ENCODE data around the gene CPAMD8. TPM values are rescaled to one million over a fixed set of nuclear protein-coding genes. Genes with fewer than 3 reads are reported as not detected.

Gene CPAMD8
- total RNA-seq, 1 donor from 2014 or later = 294 TPM

DNA sequence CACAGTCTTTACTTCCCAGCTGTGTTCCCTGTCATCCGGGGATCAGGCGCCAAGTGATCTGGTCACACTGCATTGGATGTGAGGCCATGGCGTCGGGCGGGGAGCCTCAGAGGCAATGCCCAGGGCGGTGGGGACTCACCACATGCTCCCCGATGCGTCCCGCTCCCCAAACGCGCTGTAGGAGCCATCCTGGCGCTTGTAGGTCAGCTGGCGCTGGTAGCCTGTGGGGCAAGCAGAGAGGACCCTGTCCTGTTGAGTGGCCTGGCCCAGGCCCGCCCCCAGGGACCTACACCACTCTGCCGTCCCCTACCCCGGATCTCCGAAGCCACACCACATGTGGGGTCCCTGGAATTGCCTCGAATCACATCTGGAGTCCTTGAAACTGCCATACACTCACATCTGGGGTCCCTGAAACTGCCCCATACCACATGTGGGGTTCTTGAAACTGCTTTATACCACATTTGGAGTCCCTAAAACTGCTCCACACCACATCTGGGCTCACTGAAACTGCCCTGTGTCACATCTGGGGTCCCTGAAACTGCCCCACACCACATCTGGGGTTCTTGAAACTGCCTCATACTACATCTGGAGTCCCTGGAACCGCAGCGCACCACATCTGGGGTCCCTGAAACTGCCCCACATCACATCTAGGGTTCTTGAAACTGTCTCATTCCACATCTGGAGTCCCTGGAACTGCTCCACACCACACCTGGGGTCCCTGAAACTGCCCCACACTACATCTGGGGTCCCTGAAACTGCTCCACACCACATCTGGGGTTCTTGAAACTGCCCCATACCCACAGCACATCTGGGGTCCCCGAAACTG, 104.6 kb downstream of the CPAMD8 start:
- H3K27ac Mint-ChIP-seq (ENCODE audit: unreplicated experiment) = no peak overlapping the region
- TF ChIP-seq, protein P1, sequence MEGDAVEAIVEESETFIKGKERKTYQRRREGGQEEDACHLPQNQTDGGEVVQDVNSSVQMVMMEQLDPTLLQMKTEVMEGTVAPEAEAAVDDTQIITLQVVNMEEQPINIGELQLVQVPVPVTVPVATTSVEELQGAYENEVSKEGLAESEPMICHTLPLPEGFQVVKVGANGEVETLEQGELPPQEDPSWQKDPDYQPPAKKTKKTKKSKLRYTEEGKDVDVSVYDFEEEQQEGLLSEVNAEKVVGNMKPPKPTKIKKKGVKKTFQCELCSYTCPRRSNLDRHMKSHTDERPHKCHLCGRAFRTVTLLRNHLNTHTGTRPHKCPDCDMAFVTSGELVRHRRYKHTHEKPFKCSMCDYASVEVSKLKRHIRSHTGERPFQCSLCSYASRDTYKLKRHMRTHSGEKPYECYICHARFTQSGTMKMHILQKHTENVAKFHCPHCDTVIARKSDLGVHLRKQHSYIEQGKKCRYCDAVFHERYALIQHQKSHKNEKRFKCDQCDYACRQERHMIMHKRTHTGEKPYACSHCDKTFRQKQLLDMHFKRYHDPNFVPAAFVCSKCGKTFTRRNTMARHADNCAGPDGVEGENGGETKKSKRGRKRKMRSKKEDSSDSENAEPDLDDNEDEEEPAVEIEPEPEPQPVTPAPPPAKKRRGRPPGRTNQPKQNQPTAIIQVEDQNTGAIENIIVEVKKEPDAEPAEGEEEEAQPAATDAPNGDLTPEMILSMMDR (IDR thresholded peaks at IDR 0.05) = no peak
- no peaks in the 10 kb centered on the region for H3K4me1 Mint-ChIP-seq (ENCODE audit: unreplicated experiment)
- H3K9me3 Mint-ChIP-seq (ENCODE audit: unreplicated experiment) = peaks cover 6% of the 10 kb centered on the region
- H3K27me3 Mint-ChIP-seq (ENCODE audit: unreplicated experiment) = peaks cover 2% of the 10 kb centered on the region
- H3K4me3 Mint-ChIP-seq (ENCODE audit: unreplicated experiment) = no peak overlapping the region
- DNase-seq (ENCODE audit: extremely low spot score, unreplicated experiment) = no peak
- peaks cover 41% of the 10 kb centered on the region for H3K36me3 Mint-ChIP-seq (ENCODE audit: unreplicated experiment)

DNA sequence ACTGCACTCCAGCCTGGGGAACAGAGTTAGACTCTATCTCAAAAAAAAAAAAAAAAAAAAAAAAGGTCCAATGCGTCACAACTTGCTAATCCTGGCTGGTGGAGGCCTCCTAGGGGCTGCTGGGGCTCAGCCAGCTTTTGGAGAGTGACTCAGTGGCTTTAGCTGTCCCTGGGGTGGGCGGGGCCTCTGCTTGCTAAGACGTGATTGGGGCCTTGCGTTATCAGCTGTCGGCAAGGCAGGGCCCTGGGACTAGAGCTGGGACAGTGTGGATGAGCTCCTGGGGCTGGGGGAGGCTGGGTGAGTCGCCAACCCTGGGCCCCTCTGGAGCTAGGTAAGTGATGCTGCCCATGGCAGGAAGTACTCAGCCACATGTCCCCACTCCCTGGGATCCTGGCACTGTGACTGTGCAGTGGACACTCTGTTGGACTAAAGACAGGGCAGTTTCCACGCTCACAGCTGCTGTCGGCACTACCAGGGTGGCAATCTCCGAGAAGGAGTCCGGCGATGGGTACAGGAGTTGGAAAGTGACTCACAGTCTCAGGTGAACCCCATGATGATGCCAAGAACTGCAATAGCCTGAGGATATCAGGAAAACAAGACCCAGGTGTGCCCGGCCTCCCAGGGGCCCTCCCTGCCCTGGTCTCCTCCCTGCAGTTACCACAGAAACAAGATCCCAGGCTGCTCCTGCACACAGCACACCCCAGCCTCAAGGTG, 105.6 kb downstream of the CPAMD8 start:
- peaks cover 39% of the 10 kb centered on the region for H3K36me3 Mint-ChIP-seq (ENCODE audit: unreplicated experiment)
- peaks cover 2% of the 10 kb centered on the region for H3K27me3 Mint-ChIP-seq (ENCODE audit: unreplicated experiment)
- H3K4me1 Mint-ChIP-seq (ENCODE audit: unreplicated experiment) = no peaks in the 10 kb centered on the region
- H3K9me3 Mint-ChIP-seq (ENCODE audit: unreplicated experiment) = no peaks in the 10 kb centered on the region
- TF ChIP-seq, protein P1 (IDR thresholded peaks at IDR 0.05) = no peak
- H3K27ac Mint-ChIP-seq (ENCODE audit: unreplicated experiment) = no peak overlapping the region
- H3K4me3 Mint-ChIP-seq (ENCODE audit: unreplicated experiment) = no peak overlapping the region
- no peak for DNase-seq (ENCODE audit: extremely low spot score, unreplicated experiment)

DNA sequence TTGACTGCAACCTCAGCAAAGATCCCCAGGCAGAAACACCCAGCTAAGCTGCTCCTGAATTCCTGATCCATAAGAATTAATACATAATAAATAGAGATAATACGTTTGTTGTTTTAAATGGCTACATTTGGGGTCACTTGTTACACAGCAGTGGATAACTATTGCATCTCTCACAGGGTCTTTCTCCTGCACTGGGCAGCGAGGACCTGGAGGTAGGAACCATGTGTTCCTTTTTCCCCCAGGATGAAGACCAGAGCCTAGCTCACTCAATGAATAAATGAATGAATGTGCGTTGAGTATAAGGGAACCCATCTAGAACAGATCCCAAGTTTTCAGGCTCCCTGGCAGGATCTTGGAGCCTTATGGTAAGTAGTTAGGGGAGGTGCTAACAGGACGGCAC, 107.1 kb downstream of the CPAMD8 start:
- Mint-ChIP-seq H3K36me3 (ENCODE audit: unreplicated experiment) (peaks cover 35% of the 10 kb centered on the region), H3K27me3 (ENCODE audit: unreplicated experiment) (peaks cover 5% of the 10 kb centered on the region), H3K4me1 (ENCODE audit: unreplicated experiment) (no peaks in the 10 kb centered on the region), H3K27ac (ENCODE audit: unreplicated experiment) (no peak overlapping the region), H3K9me3 (ENCODE audit: unreplicated experiment) (no peaks in the 10 kb centered on the region), H3K4me3 (ENCODE audit: unreplicated experiment) (no peak overlapping the region)
- no peak for DNase-seq (ENCODE audit: extremely low spot score, unreplicated experiment)
- TF ChIP-seq, protein P1 (IDR thresholded peaks at IDR 0.05) = no peak

DNA sequence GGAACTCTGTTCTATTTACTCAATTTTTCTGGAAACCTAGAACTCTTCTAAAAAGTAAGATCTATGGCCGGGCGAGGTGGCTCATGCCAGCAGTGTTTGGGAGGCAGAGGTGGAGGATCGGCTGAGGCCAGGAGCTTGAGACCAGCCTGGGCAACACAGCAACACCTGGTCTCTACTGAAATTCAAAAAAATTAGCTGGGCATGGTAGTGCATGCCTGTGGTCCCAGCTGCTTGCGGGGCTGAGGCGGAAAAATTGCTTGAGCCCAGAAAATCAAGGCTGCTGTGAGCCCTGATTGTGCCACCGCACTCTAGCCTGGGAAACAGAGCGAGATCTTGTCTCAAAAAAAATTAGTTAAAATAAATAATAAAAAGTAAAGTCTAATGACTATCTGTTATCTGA, 109.2 kb downstream of the CPAMD8 start:
- H3K36me3 Mint-ChIP-seq (ENCODE audit: unreplicated experiment) = peaks cover 44% of the 10 kb centered on the region
- no peak overlapping the region for H3K27ac Mint-ChIP-seq (ENCODE audit: unreplicated experiment)
- peaks cover 5% of the 10 kb centered on the region for H3K27me3 Mint-ChIP-seq (ENCODE audit: unreplicated experiment)
- peaks cover 13% of the 10 kb centered on the region for H3K9me3 Mint-ChIP-seq (ENCODE audit: unreplicated experiment)
- TF ChIP-seq, protein P1 (IDR thresholded peaks at IDR 0.05) = no peak
- no peaks in the 10 kb centered on the region for H3K4me1 Mint-ChIP-seq (ENCODE audit: unreplicated experiment)
- H3K4me3 Mint-ChIP-seq (ENCODE audit: unreplicated experiment) = no peak overlapping the region
- DNase-seq (ENCODE audit: extremely low spot score, unreplicated experiment) = no peak

DNA sequence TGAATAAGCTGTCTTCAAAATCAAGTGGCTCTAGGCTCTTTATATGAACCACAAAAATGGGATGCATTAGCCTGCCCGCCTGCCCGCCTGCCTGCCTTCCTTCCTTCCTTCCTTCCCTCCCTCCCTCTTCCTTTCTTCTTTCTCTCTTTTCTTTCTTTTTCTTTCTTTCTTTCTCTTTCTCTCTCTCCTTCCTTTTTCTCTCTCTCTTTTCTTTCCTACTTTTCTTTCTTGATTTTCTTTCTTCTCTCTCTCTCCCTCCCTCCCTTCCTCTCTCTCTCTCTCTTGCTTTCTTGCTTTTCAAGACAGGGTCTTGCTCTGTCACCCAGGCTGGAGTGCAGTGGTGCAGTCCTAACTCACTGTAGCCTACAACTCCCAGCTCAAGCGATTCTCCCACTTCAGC, 110.9 kb downstream of the CPAMD8 start:
- H3K4me3 Mint-ChIP-seq (ENCODE audit: unreplicated experiment) = no peak overlapping the region

More for the DNA sequence above, 110.9 kb downstream of the CPAMD8 start:
- peaks cover 5% of the 10 kb centered on the region for H3K27me3 Mint-ChIP-seq (ENCODE audit: unreplicated experiment)
- no peak overlapping the region for H3K27ac Mint-ChIP-seq (ENCODE audit: unreplicated experiment)
- DNase-seq (ENCODE audit: extremely low spot score, unreplicated experiment) = no peak
- H3K4me1 Mint-ChIP-seq (ENCODE audit: unreplicated experiment) = no peaks in the 10 kb centered on the region
- peaks cover 42% of the 10 kb centered on the region for H3K36me3 Mint-ChIP-seq (ENCODE audit: unreplicated experiment)
- TF ChIP-seq, protein P1 (IDR thresholded peaks at IDR 0.05) = no peak
- H3K9me3 Mint-ChIP-seq (ENCODE audit: unreplicated experiment) = peaks cover 16% of the 10 kb centered on the region

Measured in osteocyte (in vitro differentiated cells).